Measurements from ENCODE around the gene HYPK. TPM values are rescaled to one million over a fixed set of nuclear protein-coding genes. Genes with fewer than 3 reads are reported as not detected.
"Not testable (repeated sequence)": the region's sequence is repeated elsewhere in the genome, so short reads cannot be mapped to it uniquely, and the experiment has no call there.

The HYPK gene
- total RNA-seq, 2 experiments from 2014 or later, result 16.7 to 19.1 TPM

GRCh38 chr15:43795997-43796396, 4.4 kb upstream of the HYPK start:
- ChIA-PET POLR2A (interaction anchor here (1.0 kb wide), 1 partner anchor 19 kb away, joined by 4 read pairs; the partner anchor contains the start of gene ELL3), CTCF (no interaction called here)
- Mint-ChIP-seq H3K27me3 (no peaks in the 10 kb centered on the region), H3K4me3 (no peak overlapping the region), H3K9me3 (no peaks in the 10 kb centered on the region), H3K36me3 (peaks cover 72% of the 10 kb centered on the region), H3K27ac (no peak overlapping the region), H3K4me1 (ENCODE audit: low read depth) (peaks cover 63% of the 10 kb centered on the region)
- intact Hi-C loops (cut with micrococcal nuclease), result no loop called here
- no peak for DNase-seq

- H3K27ac Mint-ChIP-seq, result no peak overlapping the region
- no peak overlapping the region for H3K4me3 Mint-ChIP-seq
- no peaks in the 10 kb centered on the region for H3K27me3 Mint-ChIP-seq
- no peaks in the 10 kb centered on the region for H3K9me3 Mint-ChIP-seq
- H3K36me3 Mint-ChIP-seq, result peaks cover 78% of the 10 kb centered on the region
- POLR2A ChIA-PET, result interaction anchor here (1.0 kb wide), 1 partner anchor 20 kb away, joined by 4 read pairs; the partner anchor contains the start of gene ELL3
- CTCF ChIA-PET, result no interaction called here
- peaks cover 65% of the 10 kb centered on the region for H3K4me1 Mint-ChIP-seq (ENCODE audit: low read depth)
- intact Hi-C loops (cut with micrococcal nuclease), result no loop called here
- DNase-seq, result no peak
Measured at GRCh38 chr15:43796566-43796965, 3.8 kb upstream of the HYPK start.

GRCh38 chr15:43799209-43799944, 1.0 kb upstream of the HYPK start:
- POLR2A ChIA-PET, result interaction anchor here (1.4 to 1.6 kb wide), 2 partner anchors 22 to 28 kb away, joined by 6 read pairs; partner anchors contain the start of genes ELL3 and WDR76
- H3K27ac Mint-ChIP-seq, result peak overlapping the region; percentile 87
- CTCF ChIA-PET, result interaction anchor here (2.6 kb wide), 1 partner anchor 22 kb away, joined by 10 read pairs; the partner anchor contains the start of gene ELL3
- H3K9me3 Mint-ChIP-seq, result no peaks in the 10 kb centered on the region
- no peaks in the 10 kb centered on the region for H3K27me3 Mint-ChIP-seq
- DNase-seq, result no peak
- H3K4me1 Mint-ChIP-seq (ENCODE audit: low read depth), result peaks cover 55% of the 10 kb centered on the region
- no peak overlapping the region for H3K4me3 Mint-ChIP-seq
- intact Hi-C loops (cut with micrococcal nuclease), result no loop called here
- H3K36me3 Mint-ChIP-seq, result peaks cover 64% of the 10 kb centered on the region

DNA sequence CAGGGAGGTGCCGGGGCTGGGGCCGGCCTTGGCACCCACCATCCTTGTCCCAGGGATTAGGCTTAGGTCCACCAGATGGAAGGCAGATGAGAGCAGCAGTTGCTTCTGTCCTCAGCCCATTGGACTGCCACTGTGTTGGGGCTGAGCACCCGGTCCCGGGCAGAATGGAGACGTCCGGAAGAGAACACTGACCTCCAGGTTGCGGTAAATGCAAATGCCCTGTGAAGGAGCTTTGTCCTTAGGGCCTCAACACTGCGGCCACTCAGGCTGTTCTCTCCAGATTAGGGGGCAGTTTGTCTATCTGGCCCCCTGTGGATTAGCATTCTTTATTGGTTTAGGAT, 484 bp upstream of the HYPK start, which contains the start of gene SERINC4:
SERINC4 (minus strand) TSS at position 276 of the 341 bp plus-strand sequence; CDS start at position 42, 234 bp downstream.
- H3K36me3 Mint-ChIP-seq, result peaks cover 61% of the 10 kb centered on the region
- H3K9me3 Mint-ChIP-seq, result no peaks in the 10 kb centered on the region
- intact Hi-C loops (cut with micrococcal nuclease), result loop anchor here (1.0 kb wide), 2 partner anchors 8 to 24 kb away; partner anchors contain the start of genes MFAP1 and SERF2
- peak within 1 kb of the TSS; percentile 99 for H3K4me3 Mint-ChIP-seq
- no peaks in the 10 kb centered on the region for H3K27me3 Mint-ChIP-seq
- peak within 1 kb of the TSS; percentile 87 for H3K27ac Mint-ChIP-seq
- CTCF ChIA-PET, result interaction anchor here (1.0 to 2.6 kb wide), 2 partner anchors 23 to 32 kb away, joined by 3 to 10 read pairs; partner anchors contain the start of gene ELL3
- H3K4me1 Mint-ChIP-seq (ENCODE audit: low read depth), result peaks cover 50% of the 10 kb centered on the region
- no peak for DNase-seq
- POLR2A ChIA-PET, result interaction anchor here (0.5 to 1.8 kb wide), 7 partner anchors 8 to 55 kb away, joined by 3 to 17 read pairs (median 6); partner anchors contain the start of genes ELL3, MFAP1, SERF2 and WDR76

GRCh38 chr15:43802676-43803075, 2.3 kb downstream of the HYPK start:
- Mint-ChIP-seq H3K4me1 (ENCODE audit: low read depth) (peaks cover 34% of the 10 kb centered on the region), H3K27ac (peak overlapping the region; percentile 33), H3K36me3 (peaks cover 60% of the 10 kb centered on the region)
- H3K4me3 Mint-ChIP-seq; H3K9me3 Mint-ChIP-seq; H3K27me3 Mint-ChIP-seq; intact Hi-C loops (cut with micrococcal nuclease); CTCF ChIA-PET; DNase-seq: not testable (repeated sequence)
- POLR2A ChIA-PET, result interaction anchor here (1.3 kb wide), 1 partner anchor 10 kb away, joined by 5 read pairs; no protein-coding TSS in a partner anchor

GRCh38 chr15:43808435-43808950, 8.1 kb downstream of the HYPK start:
- H3K27me3 Mint-ChIP-seq, result no peaks in the 10 kb centered on the region
- no peak for DNase-seq
- H3K4me3 Mint-ChIP-seq, result no peak overlapping the region
- POLR2A ChIA-PET, result no interaction called here
- H3K4me1 Mint-ChIP-seq (ENCODE audit: low read depth), result peaks cover 3% of the 10 kb centered on the region
- H3K27ac Mint-ChIP-seq, result no peak overlapping the region
- intact Hi-C loops (cut with micrococcal nuclease), result no loop called here
- CTCF ChIA-PET, result no interaction called here
- no peaks in the 10 kb centered on the region for H3K9me3 Mint-ChIP-seq
- H3K36me3 Mint-ChIP-seq, result peaks cover 48% of the 10 kb centered on the region

GRCh38 chr15:43808960-43809678, 8.7 kb downstream of the HYPK start:
- H3K9me3 Mint-ChIP-seq, result no peaks in the 10 kb centered on the region
- H3K27ac Mint-ChIP-seq, result no peak overlapping the region
- intact Hi-C loops (cut with micrococcal nuclease), result no loop called here
- H3K4me3 Mint-ChIP-seq, result no peak overlapping the region
- H3K27me3 Mint-ChIP-seq, result no peaks in the 10 kb centered on the region
- peaks cover 52% of the 10 kb centered on the region for H3K36me3 Mint-ChIP-seq
- CTCF ChIA-PET, result no interaction called here
- POLR2A ChIA-PET, result no interaction called here
- peaks cover 3% of the 10 kb centered on the region for H3K4me1 Mint-ChIP-seq (ENCODE audit: low read depth)
- no peak for DNase-seq

DNA sequence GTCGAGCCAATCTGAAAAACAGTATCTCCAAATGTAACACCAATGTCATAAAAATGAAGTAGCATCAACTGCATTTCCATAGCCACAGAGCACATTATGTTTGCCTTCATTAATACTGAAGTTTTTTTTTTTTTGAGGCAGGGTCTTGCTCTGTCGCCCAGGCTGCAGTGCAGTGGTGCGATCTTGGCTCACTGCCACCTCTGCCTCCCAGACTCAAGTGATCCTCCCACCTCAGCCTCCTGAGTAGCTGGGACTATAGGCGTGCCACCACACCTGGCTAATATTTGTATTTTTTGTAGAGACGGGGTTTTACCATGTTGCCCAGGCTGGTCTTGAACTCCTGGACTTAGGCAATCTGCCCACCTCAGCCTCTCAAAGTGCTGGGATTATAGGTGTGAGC, 14.7 kb downstream of the HYPK start:
- peaks cover 37% of the 10 kb centered on the region for H3K36me3 Mint-ChIP-seq
- H3K4me3 Mint-ChIP-seq; CTCF ChIA-PET; intact Hi-C loops (cut with micrococcal nuclease); H3K27me3 Mint-ChIP-seq; DNase-seq; POLR2A ChIA-PET; H3K9me3 Mint-ChIP-seq; H3K4me1 Mint-ChIP-seq (ENCODE audit: low read depth): not testable (repeated sequence)
- peak overlapping the region; percentile 1 for H3K27ac Mint-ChIP-seq

DNA sequence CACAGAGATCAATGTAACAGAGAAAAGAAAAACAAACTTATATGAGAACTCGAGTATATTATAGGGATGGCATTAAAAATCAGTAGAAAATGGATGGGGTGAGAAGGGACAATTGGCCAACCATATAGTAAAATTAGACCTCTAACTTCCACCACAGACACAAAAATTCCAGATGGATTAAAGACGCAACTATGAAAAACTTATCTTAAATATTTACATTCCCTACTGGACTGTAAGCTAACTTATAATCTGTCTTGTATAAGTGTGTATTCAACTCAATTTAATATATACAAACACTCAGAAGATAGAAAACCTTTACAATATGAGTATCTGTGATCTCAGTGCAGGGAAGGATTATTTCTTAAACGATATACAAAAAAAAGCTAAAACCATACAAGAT, 21.1 kb downstream of the HYPK start:
- peak overlapping the region; percentile 30 for H3K4me3 Mint-ChIP-seq
- CTCF ChIA-PET, result interaction anchor here (1.0 kb wide), 1 partner anchor 445 kb away, joined by 3 read pairs; no protein-coding TSS in a partner anchor
- POLR2A ChIA-PET, result interaction anchor here (0.6 kb wide), 1 partner anchor 467 kb away, joined by 3 read pairs; the partner anchor contains the start of gene GOLM2
- H3K27me3 Mint-ChIP-seq, result no peaks in the 10 kb centered on the region
- H3K27ac Mint-ChIP-seq, result peak overlapping the region; percentile 29
- intact Hi-C loops (cut with micrococcal nuclease), result loop anchor here (5.0 to 10.0 kb wide), 5 partner anchors 463 to 1583 kb away; partner anchors contain the start of genes CTDSPL2, EIF3J and GOLM2
- DNase-seq, result no peak
- peaks cover 44% of the 10 kb centered on the region for H3K4me1 Mint-ChIP-seq (ENCODE audit: low read depth)
- peaks cover 16% of the 10 kb centered on the region for H3K36me3 Mint-ChIP-seq
- no peaks in the 10 kb centered on the region for H3K9me3 Mint-ChIP-seq

DNA sequence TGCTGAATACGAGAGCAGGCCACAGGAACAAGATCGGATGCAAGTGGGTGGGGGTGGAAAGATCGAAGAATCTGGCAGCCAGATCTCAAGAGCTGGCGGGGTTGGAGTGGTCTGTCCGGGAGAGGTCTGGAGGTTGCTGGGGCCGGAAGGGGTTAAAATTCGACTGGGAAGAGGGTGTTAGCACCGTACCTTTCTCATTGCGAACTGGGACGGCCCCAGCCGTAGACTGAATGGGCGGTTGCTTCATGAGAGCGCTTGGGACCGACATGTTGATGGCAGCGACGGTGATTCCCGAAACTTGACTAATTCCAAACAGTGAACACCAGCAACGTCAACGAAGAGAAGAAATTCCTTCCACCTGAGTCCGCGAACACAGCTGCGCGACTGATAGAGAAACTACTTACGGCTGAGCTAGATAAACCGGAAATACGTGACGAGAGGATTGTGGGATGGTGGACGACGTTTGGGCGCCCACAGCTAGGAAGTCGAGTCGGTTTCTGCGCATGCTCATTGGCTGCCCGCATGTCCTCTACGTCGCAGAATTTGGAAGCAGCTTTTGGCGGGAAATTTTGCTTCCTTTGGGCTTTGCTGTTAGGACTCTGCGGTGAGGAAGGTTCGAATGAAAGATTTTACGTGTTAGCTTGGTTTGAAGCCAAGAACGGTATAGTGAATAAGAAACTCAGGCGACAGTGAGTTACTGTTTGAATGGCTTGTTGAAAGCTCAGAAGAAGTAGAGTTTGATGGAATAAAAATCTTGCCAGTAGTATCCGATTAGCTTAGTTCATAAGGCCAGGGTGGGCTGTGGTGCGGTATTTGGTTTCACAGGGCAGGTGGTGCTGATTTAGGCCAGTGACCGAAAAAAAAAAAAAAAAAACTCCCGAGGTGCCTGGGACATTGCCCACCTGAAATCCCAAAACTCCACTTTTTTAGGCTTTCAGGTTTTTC, 24.2 kb downstream of the HYPK start, which contains the start of gene MFAP1:
MFAP1 (minus strand) TSS at position 389 of the 945 bp plus-strand sequence; CDS start at position 268, 121 bp downstream.
- intact Hi-C loops (cut with micrococcal nuclease), result loop anchor here (1.0 to 10.0 kb wide), 8 partner anchors 24 to 1580 kb away; partner anchors contain the start of genes CTDSPL2, EIF3J, GOLM2 and HYPK
- Mint-ChIP-seq H3K9me3 (no peaks in the 10 kb centered on the region), H3K27ac (peak within 1 kb of the TSS; percentile 97), H3K4me3 (peak within 1 kb of the TSS; percentile 99), H3K4me1 (ENCODE audit: low read depth) (peaks cover 56% of the 10 kb centered on the region), H3K36me3 (peaks cover 32% of the 10 kb centered on the region), H3K27me3 (no peaks in the 10 kb centered on the region)
- POLR2A ChIA-PET, result interaction anchor here (1.0 to 1.7 kb wide), 7 partner anchors 12 to 904 kb away, joined by 3 to 17 read pairs (median 5); partner anchors contain the start of genes ELL3, HYPK, SERF2 and SERINC4
- CTCF ChIA-PET, result interaction anchor here (0.6 to 1.2 kb wide), 3 partner anchors 33 to 383 kb away, joined by 3 read pairs; no protein-coding TSS in a partner anchor
- peak; percentile 96 for DNase-seq

Data from activated CD4-positive, alpha-beta memory T cell treated with anti-CD3 and anti-CD28 coated beads for 36 hours (primary cell).